Suprapubic skin (tissue), 4 donors: ENCODE measurements around the gene SNX13.

ENCODE experiments used
- POLR2A ChIP-seq, 2 donors: fragments of 450-650 bp; IDR thresholded peaks; one replicate each; pipeline ENCODE4 v1.6.1; 2017; ENCODE audit warnings: antibody characterized with exemption in 2 of 2, mild to moderate bottlenecking in 2 of 2, moderate library complexity in 2 of 2
- POLR2AphosphoS5 ChIP-seq, 3 donors: sonication (generic); formaldehyde crosslinking; IDR thresholded peaks; one replicate each; pipeline ENCODE4 v1.6.1; 2017; ENCODE audit warnings: antibody characterized with exemption in 3 of 3
- TF ChIP-seq, protein P1 (sequence below), 2 donors: fragments of 200-600 bp in 1 of 2; fragments of 450-650 bp in 1 of 2; sonication (generic) in 1 of 2; IDR thresholded peaks; one replicate each; pipeline ENCODE4 v1.5.1; 2016 to 2019; ENCODE audit warnings: antibody characterized with exemption in 2 of 2, mild to moderate bottlenecking in 1 of 2, moderate library complexity in 1 of 2

DNA sequence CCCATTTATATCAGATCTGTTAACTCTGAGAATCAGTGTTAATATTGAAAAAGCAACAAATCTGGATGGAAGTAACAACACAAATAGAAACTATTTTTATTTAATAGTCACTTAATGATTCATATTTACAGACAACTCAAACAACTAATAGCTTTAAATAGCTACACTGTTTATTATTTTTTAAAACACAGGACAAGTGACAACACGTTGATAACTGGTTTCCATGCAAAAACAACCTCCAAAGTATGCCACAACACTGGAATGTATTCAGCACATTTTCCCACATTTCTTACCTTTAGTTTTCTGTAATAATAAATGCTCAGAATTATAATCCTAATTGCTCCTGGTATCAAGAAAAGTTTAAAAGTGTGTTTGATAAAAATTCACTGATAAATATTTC is 4.0 kb downstream of the SNX13 start:
- TF ChIP-seq, protein P1, sequence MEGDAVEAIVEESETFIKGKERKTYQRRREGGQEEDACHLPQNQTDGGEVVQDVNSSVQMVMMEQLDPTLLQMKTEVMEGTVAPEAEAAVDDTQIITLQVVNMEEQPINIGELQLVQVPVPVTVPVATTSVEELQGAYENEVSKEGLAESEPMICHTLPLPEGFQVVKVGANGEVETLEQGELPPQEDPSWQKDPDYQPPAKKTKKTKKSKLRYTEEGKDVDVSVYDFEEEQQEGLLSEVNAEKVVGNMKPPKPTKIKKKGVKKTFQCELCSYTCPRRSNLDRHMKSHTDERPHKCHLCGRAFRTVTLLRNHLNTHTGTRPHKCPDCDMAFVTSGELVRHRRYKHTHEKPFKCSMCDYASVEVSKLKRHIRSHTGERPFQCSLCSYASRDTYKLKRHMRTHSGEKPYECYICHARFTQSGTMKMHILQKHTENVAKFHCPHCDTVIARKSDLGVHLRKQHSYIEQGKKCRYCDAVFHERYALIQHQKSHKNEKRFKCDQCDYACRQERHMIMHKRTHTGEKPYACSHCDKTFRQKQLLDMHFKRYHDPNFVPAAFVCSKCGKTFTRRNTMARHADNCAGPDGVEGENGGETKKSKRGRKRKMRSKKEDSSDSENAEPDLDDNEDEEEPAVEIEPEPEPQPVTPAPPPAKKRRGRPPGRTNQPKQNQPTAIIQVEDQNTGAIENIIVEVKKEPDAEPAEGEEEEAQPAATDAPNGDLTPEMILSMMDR (IDR thresholded peaks at IDR 0.05) = no peak
- TF ChIP-seq POLR2AphosphoS5 (IDR thresholded peaks at IDR 0.05) (no peak), POLR2A (IDR thresholded peaks at IDR 0.05) (no peak)
